T-helper 17 cell (primary cell): ENCODE measurements around the gene CD38. TPM values are rescaled to one million over a fixed set of nuclear protein-coding genes. Genes with fewer than 3 reads are reported as not detected.

Source experiments
- ATAC-seq: fragments of 150-1000 bp; cut with Tn5 transposase; 2 replicates; pipeline ENCODE4 v1.10.0; 2021; ENCODE audit warnings: mild to moderate bottlenecking, moderate library complexity
- DNase-seq, 3 donors: peaks; one replicate each; pipeline versions ENCODE4 v3.0.0 to v3.0.0-alpha.2; 2020 to 2021
- H3K9me3 ChIP-seq: one replicate; pipeline ENCODE4 v1.7.0; 2013; ENCODE audit warnings: low read length, mild to moderate bottlenecking; ENCODE audit not compliant: control insufficient read depth, poor library complexity, severe bottlenecking
- H3K27ac Mint-ChIP-seq: one replicate; pipeline ENCODE4 v1.8.0; 2022; ENCODE audit warnings: mild to moderate bottlenecking, moderate library complexity, mixed read lengths
- H3K27me3 Mint-ChIP-seq: one replicate; pipeline ENCODE4 v1.8.0; 2022; ENCODE audit warnings: mixed read lengths
- H3K36me3 Mint-ChIP-seq: one replicate; pipeline ENCODE4 v1.8.0; 2022; ENCODE audit warnings: low read depth, mixed read lengths
- H3K4me1 Mint-ChIP-seq: one replicate; pipeline ENCODE4 v1.8.0; 2022; ENCODE audit warnings: mild to moderate bottlenecking, mixed read lengths
- H3K4me3 Mint-ChIP-seq: one replicate; pipeline ENCODE4 v1.8.0; 2022; ENCODE audit warnings: mild to moderate bottlenecking, moderate library complexity, mixed read lengths
- total RNA-seq, 4 donors: library from RNA in 2 of 4; stranded (reverse) in 2 of 4; gene quantifications; one replicate each; pipeline ENCODE4 v1.2.3 and lab custom pipeline; 2022 to 2026

Gene CD38
- total RNA-seq, 2 donors from 2014 or later: 1.4 TPM

DNA sequence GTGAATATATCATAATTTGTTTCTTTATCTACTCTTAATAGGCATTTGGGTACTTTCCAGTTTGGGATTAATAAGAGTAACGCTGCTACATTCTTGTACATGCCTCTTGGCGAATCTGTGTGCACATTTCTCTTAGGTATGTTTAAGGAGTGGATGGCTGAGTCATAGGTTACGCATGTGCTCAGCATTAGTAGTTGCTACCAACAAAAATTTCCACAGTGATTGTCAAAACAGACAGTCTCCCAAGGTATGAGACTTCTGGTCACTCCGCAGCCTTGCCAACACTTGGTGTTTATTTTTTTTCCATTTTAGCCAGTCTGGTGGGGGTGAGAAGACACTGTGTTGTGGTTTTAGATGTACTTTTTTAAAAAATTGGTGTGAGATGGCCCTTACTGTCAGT is 115.8 kb downstream of the CD38 start:
- Mint-ChIP-seq H3K4me1 (peaks cover 2% of the 10 kb centered on the region), H3K27me3 (peaks cover 58% of the 10 kb centered on the region)
- no peak for DNase-seq

DNA sequence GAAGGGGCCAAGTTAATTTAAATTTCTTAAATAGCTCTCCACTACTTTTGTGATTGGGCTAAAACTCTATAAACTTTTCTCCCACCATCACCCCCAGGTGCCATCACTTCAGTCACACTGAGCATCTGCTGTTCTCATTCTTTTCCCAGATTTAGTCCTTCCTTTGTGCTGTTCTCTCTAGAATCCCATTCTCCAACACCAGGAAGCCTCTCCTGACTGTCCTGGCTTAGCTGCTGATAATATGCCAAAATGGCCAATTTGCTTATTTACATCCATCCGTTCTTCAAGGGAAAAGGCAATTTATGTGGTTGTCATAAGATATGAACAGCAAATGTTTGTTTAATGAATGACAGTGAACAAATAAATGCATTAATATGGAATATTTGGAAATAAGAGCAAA is 116.3 kb downstream of the CD38 start:
- Mint-ChIP-seq H3K4me1 (peaks cover 2% of the 10 kb centered on the region), H3K4me3 (no peak overlapping the region), H3K27ac (no peak overlapping the region), H3K27me3 (peaks cover 61% of the 10 kb centered on the region), H3K36me3 (no peaks in the 10 kb centered on the region)
- ATAC-seq: no peak
- DNase-seq: no peak
- H3K9me3 ChIP-seq: no peaks in the 10 kb centered on the region

More for the DNA sequence above, 115.8 kb downstream of the CD38 start:
- H3K27ac Mint-ChIP-seq: no peak overlapping the region
- ATAC-seq: no peak
- H3K4me3 Mint-ChIP-seq: no peak overlapping the region
- no peaks in the 10 kb centered on the region for H3K36me3 Mint-ChIP-seq
- no peaks in the 10 kb centered on the region for H3K9me3 ChIP-seq

DNA sequence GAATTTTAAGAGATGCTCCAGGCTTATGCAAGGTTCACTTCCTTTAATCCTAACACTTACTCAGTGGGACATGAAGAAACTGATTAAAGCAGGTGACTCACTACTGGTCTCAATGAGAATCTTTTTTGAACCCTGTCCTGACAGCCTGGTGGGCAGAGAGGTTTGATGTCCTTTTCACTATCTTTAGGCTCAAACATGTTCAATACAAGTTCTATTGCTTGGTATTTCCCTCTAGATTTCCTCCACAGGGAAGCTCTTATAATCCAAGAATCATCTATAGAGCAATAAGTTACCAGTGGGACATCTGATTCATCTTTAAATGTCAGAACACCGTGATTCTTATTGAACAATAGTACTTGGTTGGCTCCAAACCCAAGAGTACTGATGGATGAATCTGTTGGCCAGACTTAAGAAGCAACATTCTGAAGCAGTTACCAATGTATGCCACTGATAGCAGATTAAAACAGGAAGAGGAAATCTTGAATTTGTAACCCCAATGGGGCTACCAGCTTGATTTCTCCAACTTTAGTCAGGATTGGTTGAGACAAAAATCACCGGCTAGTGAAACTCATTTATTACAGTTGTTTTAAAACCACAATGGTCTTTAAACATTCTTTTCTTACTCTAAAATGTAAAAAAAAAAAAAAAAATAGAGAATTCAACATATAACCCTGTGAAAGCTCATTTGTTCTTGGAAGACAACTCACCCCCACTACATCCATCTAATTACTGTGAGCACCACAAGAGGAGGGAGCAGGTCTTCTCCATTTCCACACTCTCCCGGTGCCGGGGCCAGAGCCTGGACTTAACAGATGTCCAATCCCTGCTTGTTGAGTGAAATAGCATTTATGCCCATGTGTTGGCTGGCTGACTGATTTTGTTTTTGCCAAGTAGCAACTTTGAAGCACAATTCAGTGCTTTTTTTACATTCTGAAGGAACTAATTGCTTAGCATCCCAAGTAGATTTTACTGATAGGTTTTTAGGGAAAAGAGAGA is 117.1 kb downstream of the CD38 start:
- ATAC-seq (no peak), DNase-seq (no peak)
- H3K27ac Mint-ChIP-seq: no peak overlapping the region
- no peaks in the 10 kb centered on the region for H3K9me3 ChIP-seq
- H3K4me1 Mint-ChIP-seq: peaks cover 2% of the 10 kb centered on the region
- no peaks in the 10 kb centered on the region for H3K36me3 Mint-ChIP-seq
- peaks cover 59% of the 10 kb centered on the region for H3K27me3 Mint-ChIP-seq
- no peak overlapping the region for H3K4me3 Mint-ChIP-seq

DNA sequence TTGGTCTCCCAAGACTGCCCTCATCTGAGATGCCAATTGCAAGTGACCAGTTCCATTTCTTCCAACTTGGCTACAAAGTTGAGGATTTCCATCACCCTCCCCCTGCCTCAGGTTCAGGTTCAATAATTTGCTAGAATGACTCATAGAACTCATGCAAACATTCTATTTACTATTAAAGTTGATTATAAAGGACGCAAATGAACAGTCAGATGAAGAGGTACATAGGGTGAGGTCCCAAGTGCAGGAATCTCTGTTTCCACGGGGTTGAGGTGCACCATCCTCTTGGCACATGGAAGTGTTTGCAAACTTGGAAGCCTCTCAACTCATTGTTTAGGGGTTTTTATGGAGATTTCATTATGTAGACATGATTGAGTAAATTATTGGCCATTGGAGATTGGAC is 119.4 kb downstream of the CD38 start:
- no peak overlapping the region for H3K4me3 Mint-ChIP-seq
- no peak for ATAC-seq
- no peaks in the 10 kb centered on the region for H3K4me1 Mint-ChIP-seq
- no peak overlapping the region for H3K27ac Mint-ChIP-seq
- no peaks in the 10 kb centered on the region for H3K9me3 ChIP-seq
- H3K36me3 Mint-ChIP-seq: peaks cover 2% of the 10 kb centered on the region
- DNase-seq: no peak
- peaks cover 59% of the 10 kb centered on the region for H3K27me3 Mint-ChIP-seq

DNA sequence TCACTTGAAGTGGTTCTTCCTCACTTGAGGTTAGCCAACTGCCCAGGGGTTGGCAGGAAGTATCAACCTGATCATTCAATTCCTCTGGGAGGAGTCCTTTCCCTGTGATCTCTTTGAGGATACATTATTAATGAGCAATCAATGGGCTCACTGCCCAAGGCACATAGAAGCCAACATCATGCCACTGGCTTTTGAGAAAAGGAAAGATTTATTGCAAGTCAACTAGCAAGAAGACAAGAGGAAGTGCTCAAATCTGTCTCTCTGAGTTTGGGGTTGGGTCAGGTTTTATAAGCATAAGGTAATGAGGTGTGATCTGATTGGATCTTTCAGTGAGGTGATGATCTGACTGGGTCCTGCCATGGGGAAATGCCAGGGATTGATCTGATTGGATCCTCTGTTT is 120.8 kb downstream of the CD38 start:
- DNase-seq (no peak), ATAC-seq (no peak)
- peaks cover 56% of the 10 kb centered on the region for H3K27me3 Mint-ChIP-seq
- no peaks in the 10 kb centered on the region for H3K9me3 ChIP-seq
- peaks cover 2% of the 10 kb centered on the region for H3K36me3 Mint-ChIP-seq
- no peaks in the 10 kb centered on the region for H3K4me1 Mint-ChIP-seq
- no peak overlapping the region for H3K4me3 Mint-ChIP-seq
- no peak overlapping the region for H3K27ac Mint-ChIP-seq

DNA sequence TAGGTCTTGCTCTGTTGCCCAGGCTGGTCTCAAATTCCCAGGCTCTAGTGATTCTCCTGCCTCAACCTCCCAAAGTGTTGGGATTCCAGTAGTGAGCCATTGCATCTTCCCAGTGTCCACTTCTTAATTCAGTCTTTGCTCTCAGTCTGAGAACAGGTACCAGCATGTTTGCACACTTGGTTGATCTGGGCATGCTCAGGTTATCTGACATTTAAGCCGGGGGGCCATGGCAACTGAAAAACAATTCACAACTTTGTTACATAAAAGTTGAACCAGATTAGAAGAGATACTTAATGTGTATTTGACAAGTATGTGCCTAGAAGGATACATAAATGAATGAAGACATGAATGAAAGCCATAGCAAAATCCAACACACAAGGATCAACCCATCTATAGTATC is 121.4 kb downstream of the CD38 start:
- no peaks in the 10 kb centered on the region for H3K9me3 ChIP-seq
- ATAC-seq (no peak), DNase-seq (no peak)
- peaks cover 4% of the 10 kb centered on the region for H3K36me3 Mint-ChIP-seq
- H3K4me1 Mint-ChIP-seq: no peaks in the 10 kb centered on the region
- no peak overlapping the region for H3K27ac Mint-ChIP-seq
- no peak overlapping the region for H3K4me3 Mint-ChIP-seq
- peaks cover 60% of the 10 kb centered on the region for H3K27me3 Mint-ChIP-seq

DNA sequence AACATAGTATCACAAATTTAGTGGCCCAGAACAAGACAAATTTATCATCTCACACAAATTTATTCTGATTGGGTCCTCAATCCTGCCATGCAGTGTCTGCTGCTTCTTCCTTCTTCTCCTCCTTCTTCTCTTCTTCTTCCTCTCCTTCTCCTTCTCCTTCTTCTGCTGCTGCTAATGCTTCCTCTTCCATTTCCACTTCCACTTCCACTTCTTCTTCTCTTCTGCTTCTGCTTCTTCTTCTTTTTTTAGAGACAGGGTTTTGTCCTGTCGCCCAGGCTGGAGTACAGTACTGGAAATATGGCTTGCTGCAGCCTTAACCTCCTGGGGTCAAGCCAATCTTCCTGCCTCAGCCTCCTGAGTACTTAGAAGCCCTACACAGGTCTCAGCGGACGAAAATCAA is 122.9 kb downstream of the CD38 start:
- H3K27me3 Mint-ChIP-seq: peaks cover 62% of the 10 kb centered on the region
- DNase-seq (no peak), ATAC-seq (no peak)
- no peaks in the 10 kb centered on the region for H3K9me3 ChIP-seq
- H3K4me3 Mint-ChIP-seq: no peak overlapping the region
- no peak overlapping the region for H3K27ac Mint-ChIP-seq
- H3K4me1 Mint-ChIP-seq: no peaks in the 10 kb centered on the region
- peaks cover 4% of the 10 kb centered on the region for H3K36me3 Mint-ChIP-seq

DNA sequence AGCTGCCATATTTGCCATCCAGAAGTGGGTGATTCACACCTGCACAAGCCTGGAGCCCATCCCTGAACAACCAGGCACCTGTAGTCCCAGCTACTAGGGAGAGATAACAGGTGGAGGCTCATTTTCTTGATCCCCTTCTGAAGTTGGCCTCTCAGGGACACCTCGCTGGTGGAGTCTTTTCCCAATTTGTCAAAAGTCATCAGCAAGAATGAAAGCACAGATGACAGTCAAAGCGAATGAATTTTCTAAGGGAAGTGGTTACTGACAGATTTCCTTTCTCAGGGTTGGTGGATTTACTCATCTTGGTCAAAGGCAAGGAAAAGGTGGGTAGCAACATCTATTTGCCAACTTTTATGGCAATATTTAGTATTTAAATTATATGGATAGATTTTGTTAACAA is 123.9 kb downstream of the CD38 start:
- Mint-ChIP-seq H3K27me3 (peaks cover 60% of the 10 kb centered on the region), H3K36me3 (peaks cover 4% of the 10 kb centered on the region), H3K4me3 (no peak overlapping the region), H3K4me1 (no peaks in the 10 kb centered on the region), H3K27ac (no peak overlapping the region)
- ATAC-seq: no peak
- H3K9me3 ChIP-seq: no peaks in the 10 kb centered on the region
- DNase-seq: no peak

DNA sequence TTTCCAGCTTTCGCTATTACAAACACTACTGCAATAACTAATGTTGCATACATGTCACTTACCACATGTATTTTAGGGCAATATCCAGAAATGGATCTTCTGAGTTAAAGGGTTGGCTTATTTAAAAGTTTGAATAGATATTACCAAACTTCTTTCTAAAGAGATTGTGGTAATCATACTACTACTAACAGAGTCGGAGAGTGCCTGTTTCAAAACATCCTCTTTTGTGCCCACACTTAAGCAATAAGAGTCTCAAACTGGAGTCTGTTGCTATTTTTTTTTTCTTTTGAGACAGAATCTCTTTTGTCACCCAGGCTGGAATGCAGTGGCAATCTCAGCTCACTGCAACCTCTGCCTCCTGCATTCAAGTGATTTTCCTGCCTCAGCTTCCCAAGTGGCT is 124.6 kb downstream of the CD38 start:
- ATAC-seq: no peak
- peaks cover 58% of the 10 kb centered on the region for H3K27me3 Mint-ChIP-seq

More for the DNA sequence above, 124.6 kb downstream of the CD38 start:
- no peaks in the 10 kb centered on the region for H3K9me3 ChIP-seq
- Mint-ChIP-seq H3K27ac (no peak overlapping the region), H3K4me1 (no peaks in the 10 kb centered on the region), H3K4me3 (no peak overlapping the region), H3K36me3 (peaks cover 4% of the 10 kb centered on the region)
- DNase-seq: no peak

Other genes with a start within 250 kb of the CD38 start
- 10 to 100 TPM; 48.7 to 49.9 TPM for gene FBXL5, start 123.0 kb upstream of the CD38 start, total RNA-seq
- 10 to 100 TPM; 14.1 to 20.5 TPM for gene FAM200B, start 96.5 kb upstream of the CD38 start, total RNA-seq
- gene BST1, start 75.3 kb upstream of the CD38 start, total RNA-seq: 1 to 10 TPM in 1 of 2 donors, under 1 TPM in 1; 0.89 to 1.9 TPM
- not detected for gene FGFBP1, start 160.4 kb downstream of the CD38 start, total RNA-seq
- under 1 TPM in 1 of 2 donors, not detected in 1; 0.50 TPM for gene FGFBP2, start 184.8 kb downstream of the CD38 start, total RNA-seq